Activated CD4-positive, CD25-positive, alpha-beta regulatory T cell (primary cell): Measurements from ENCODE around the gene MEGF6.

Experiments used
- DNase-seq, 4 experiments: peaks; one replicate each; lab custom pipeline; 2025; lab: John Stamatoyannopoulos, UW

MEGF6 gene

DNA sequence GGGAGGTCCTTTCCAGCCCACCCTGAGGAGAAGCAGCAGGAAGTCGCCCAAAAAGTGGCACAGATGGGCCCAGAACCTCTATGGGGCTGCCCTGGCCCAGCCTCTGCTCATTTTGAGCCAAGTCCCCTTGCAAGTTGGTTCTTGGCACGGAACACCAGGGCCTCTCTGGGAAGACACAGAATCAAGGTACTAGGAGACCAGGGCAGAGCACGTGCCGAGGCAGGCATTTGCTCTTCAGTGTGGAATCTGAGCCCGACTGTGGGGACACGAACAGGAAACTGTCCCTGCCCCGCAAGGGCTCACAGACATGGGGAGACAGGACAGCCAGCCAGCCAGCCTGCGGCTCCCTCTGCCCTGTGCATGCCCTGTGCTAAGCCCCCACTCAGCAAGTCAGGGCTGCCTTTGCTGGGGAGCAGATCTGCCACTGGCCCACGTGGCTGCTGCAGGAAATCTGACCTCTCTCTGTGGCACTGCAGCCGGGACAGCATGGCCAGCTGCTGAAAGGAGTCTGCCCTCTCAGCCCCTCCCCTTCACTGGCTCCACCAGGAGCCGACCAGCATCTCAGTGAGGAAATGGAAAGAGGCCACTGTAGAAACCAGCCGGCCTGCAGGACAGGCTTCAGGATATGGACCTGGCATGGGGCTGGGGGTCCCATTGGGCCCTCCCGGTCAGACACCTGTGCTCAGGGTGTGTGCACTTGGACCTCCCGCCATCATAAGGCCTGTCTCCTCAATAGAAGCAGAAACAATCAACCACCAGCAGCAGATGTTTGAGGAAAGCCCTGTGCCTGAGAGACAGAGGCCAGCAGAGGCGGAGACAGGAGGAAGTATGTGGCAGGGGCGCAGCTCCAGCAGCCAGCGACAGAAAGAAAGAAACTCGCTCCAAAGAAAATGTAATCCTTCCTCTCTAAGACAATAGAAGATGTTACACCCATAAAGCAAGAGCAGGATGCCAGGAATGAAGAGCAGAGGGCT lies 153.1 kb downstream of the MEGF6 start:
- no peak for DNase-seq

DNA sequence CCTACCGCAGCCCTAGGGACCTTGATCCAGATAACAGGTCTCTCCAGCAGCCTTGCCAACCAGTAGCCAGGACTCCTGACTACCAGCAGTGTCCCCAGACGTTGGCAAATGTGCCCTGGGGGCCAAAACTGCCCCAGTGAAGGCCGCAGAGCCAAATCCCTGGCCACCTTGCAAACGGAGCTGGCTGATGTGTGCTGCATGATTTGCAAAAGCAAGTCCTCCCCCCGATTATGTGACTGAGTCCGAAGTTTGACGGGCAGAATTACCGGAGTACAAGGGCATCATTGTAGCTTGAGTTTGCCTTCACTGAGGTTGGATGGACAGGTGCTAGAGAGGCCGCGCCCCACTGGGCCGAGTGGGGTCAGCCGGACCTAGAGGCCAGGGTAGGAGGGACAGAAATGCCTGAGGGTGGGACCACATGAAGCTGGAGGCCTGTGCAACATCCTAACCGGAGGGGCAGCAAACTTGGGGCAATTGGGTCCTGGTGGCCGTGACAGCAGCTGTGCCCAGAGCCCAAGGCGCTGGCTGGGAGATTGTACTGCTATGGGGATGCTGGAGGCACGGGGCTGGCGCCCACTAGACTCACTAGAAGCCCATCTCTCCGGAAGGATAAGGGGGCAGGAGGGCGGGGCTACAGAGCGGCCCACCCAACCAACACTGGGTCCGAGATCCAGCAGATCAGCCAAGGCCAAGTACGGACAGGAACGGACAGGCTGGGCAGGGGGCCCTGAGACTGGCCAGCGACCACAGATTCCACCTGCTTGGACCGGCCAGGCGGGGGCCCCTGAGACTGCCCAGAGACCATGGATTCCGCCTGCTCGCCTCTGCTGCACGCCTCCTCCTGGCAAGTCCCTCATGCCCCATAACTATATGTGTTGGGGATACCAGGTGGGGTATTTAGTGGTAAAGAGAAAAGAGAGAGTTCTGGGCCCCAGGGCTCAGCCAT lies 154.1 kb downstream of the MEGF6 start:
- DNase-seq: no peak

GRCh38 chr1:3456449-3456963 lies 154.8 kb downstream of the MEGF6 start:
- no peak for DNase-seq

- no peak for DNase-seq
Measured at GRCh38 chr1:3455670-3456448, 155.4 kb downstream of the MEGF6 start.

DNA sequence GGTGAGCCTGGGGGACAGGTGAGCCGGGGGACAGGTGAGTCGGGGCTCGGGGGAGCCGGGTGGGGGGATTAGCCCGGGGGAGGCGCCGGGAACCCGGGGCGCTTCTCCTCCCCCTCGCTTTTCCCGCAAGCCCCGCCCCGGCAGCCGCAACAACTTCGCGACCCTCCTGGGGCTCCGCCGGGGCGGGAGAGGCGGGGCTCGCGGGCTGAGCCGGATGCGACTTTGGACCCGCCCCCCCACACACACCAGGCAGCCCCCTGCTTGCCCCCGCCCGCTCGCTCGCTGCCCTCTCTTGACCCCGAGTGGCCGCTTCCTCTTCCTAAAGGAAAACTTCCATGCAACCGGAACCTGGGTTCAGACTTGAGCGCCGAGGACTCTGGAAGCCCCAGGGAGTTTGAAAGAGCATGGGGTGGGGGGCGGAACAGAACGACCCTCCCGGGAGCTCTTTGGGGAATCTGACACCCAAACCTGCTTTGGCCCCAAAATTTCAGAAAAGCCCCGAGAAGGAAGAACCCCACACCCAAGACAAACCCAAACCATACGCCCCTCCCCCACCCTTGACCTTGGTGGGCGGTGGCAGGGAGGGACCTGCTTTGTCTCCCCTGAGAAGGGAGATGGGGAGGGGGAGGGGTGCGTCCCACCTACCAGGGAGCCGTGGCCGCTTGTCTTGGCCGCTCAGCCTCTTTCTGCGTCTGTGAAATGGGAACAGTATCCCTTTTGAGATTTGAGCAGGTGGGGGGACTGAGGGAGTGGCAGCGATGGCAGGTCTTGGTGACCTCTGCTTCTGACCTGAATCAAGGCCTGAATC lies 156.3 kb downstream of the MEGF6 start:
- no peak for DNase-seq

GRCh38 chr1:3453891-3454810 lies 157.2 kb downstream of the MEGF6 start, which contains the start of gene ARHGEF16:
Gene ARHGEF16, plus strand, starts transcription at chr1:3454665. Its CDS starts 8,420 bp downstream, at chr1:3463085.
- peak in 2 of 4 experiments; percentile 22 to 28 for DNase-seq

DNA sequence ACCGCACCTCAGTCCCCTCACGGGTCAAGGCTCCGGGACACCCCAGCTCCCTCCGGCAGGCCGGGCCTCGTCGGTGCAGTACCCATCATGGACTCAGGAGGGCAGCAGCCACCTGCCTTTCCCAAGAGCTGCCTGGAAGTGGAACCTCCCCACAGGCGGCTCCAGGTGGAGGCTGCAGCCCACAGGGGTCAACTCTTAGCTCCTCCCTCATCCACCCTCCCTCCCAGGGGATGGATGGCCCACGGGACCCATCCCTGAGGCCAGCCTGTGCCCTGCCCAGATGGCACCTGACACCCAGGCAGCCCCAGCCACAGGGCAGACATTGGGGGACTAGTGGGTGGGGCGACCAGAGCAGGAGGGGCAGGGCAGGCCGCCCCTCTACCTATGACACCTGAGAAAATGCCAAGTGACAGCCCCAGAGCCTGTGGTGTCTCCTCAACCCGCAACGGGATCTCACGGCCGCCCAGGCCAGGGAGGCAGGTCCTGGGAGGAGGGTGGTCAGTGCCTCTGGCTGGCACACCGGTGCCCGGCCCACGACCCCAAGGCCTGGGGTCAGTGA lies 158.0 kb downstream of the MEGF6 start:
- DNase-seq: peak; percentile 33 to 58 (median 48)

- DNase-seq: no peak
Measured at GRCh38 chr1:3452866-3453175, 158.5 kb downstream of the MEGF6 start.

GRCh38 chr1:3451994-3452865 lies 159.1 kb downstream of the MEGF6 start:
- no peak for DNase-seq

- DNase-seq: no peak
Measured at GRCh38 chr1:3450983-3451382, 160.3 kb downstream of the MEGF6 start.

DNA sequence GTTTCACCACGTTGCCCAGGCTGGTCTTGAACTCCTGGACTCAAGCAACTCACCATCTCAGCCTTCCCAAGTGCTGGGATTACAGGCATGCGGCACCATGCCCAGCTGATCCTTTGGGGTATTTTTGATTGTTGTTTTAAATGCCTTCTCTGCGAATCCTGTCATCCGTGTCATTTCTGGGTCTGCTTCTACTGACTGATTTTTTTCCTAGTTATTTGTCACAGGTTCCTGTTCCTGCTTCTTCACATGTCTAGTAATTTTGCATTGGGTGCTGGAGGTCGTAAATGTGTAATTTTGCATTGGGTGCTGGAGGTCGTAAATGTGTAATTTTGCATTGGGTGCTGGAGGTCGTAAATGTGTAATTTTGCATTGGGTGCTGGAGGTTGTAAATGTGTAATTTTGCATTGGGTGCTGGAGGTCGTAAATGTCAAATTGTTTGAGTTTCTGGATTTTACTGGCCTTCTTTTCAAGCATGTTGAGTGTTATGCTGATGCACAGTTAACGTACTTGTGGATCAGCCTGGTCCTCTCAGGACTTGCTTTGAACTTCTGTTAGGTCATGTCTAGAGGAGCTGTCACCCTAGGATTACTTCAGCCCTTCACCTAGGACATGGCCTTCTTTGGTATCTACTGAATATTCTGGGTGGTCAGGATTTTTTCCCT lies 161.0 kb downstream of the MEGF6 start:
- no peak for DNase-seq

GRCh38 chr1:3444736-3445135 lies 166.6 kb downstream of the MEGF6 start:
- DNase-seq: no peak

DNA sequence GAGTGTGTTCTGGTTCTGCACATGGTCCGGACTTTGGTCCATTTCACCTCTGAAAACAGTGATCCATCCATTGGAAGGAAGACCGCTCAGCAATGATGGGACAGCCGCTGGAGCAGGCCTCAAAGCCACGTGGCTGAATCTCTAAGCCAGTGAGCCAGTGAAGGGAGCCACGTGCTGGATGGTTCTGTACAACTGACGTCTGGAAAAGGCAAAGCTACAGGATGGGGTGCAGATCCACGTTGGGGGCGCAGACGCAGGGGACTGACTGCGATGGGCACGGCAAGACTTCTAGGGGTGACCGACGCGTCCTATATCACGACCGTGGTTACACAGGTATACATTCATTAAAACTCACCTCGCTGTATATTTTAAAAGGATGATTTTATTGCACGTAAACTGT lies 167.0 kb downstream of the MEGF6 start:
- DNase-seq: no peak

- no peak for DNase-seq
Measured at GRCh38 chr1:3443807-3444206, 167.5 kb downstream of the MEGF6 start.

DNA sequence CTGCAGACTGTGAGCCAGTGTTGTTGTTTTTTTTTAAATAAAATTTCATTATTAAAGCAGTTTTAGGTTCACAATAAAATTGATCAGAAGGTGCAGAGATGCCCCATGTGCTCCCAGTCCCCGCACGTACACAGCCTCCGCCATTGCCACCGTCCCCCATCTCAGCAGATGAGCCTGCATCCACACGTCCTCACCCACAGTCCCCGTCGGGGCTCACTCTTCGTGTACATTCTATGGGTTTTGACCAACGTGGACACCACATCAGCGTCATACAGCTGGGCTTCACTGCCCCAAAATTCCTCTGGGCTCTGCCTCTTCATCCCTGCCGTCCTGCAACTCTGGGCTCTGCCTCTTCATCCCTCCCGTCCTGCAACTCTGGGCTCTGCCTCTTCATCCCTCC lies 168.4 kb downstream of the MEGF6 start:
- no peak for DNase-seq

DNA sequence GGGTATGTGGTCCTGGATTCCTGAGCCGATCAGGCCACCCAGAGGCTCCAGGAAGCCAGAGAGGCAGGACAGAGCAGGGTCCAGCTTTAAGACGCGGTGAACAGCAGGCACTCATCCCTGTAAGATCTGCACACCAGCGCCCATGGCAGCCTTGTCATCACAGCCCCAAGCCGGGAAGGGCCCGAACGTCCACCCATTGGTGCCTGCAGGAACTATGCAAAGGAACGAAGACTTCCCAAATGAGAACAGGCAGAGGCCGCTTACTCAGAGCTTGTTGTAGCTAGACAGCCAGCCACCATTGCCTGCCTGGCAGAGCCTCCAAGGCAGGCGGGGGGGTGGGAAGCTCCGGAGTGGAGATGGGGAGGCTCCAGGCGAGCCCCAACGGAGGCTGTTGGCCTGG lies 169.0 kb downstream of the MEGF6 start:
- DNase-seq: no peak

- DNase-seq: no peak
Measured at GRCh38 chr1:3441880-3442279, 169.4 kb downstream of the MEGF6 start.

GRCh38 chr1:3441410-3441847 lies 169.9 kb downstream of the MEGF6 start:
- no peak for DNase-seq
